Neural cell (in vitro differentiated cells): Measurements from ENCODE around the gene DERL3.

ENCODE experiments used
- EP300 ChIP-seq: fragments of 450-650 bp; conservative IDR thresholded peaks from 2 replicates; pipeline ENCODE4 v1.6.1; 2014; ENCODE audit warnings: antibody characterized with exemption, mild to moderate bottlenecking, moderate library complexity; ENCODE audit not compliant: poor library complexity, severe bottlenecking
- EZH2 ChIP-seq: fragments of 200-600, 300-800 bp; shearing (Covaris generic), sonication (generic); IDR thresholded peaks from 2 replicates; pipeline ENCODE4 v1.6.1; 2014; ENCODE audit warnings: antibody characterized with exemption, low read length, borderline replicate concordance, mild to moderate bottlenecking; ENCODE audit not compliant: insufficient read depth, poor library complexity, severe bottlenecking
- MXI1 ChIP-seq: fragments of 450-650 bp; conservative IDR thresholded peaks from 2 replicates; pipeline ENCODE4 v1.6.1; 2014; ENCODE audit warnings: antibody characterized with exemption, mild to moderate bottlenecking; ENCODE audit not compliant: poor library complexity, severe bottlenecking
- POLR2AphosphoS5 ChIP-seq: IDR thresholded peaks from 2 replicates; pipeline ENCODE4 v1.6.1; 2012
- SMC3 ChIP-seq: fragments of 450-650 bp; conservative IDR thresholded peaks from 2 replicates; pipeline ENCODE4 v1.6.1; 2014; ENCODE audit warnings: antibody characterized with exemption, mild to moderate bottlenecking, moderate library complexity; ENCODE audit not compliant: poor library complexity
- TF ChIP-seq, protein P1 (sequence below): fragments of 450-650 bp; IDR thresholded peaks from 2 replicates; pipeline ENCODE4 v1.5.1; 2014; ENCODE audit warnings: antibody characterized with exemption, mild to moderate bottlenecking, moderate library complexity; ENCODE audit not compliant: poor library complexity, severe bottlenecking
- TF ChIP-seq, protein P2 (sequence below): IDR thresholded peaks from 2 replicates; pipeline ENCODE4 v1.6.1; 2012; ENCODE audit warnings: borderline replicate concordance

DNA sequence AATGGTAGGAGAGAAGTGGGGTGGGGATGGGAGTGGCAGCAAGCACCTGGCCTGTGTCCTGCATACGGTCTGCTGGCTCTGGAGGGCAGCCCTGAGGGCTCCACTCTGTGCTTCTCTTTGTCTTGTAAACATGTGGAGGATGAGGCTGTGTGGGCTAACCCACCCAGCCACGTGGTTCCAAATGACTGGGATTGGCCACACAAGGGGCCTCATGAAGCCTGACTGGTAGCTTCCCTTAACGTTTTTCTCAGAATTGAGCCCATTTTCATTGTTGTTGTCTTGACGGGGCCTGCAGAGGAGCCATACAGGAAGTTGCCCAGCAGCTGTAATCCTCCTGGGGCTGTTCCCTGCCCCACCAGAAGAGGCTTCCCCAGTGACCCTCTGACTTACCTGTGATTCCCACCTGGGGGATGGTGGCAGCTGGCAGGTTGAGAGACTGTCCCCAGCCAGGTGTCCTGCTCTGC lies 18.0 kb downstream of the DERL3 start:
- TF ChIP-seq, protein P1, sequence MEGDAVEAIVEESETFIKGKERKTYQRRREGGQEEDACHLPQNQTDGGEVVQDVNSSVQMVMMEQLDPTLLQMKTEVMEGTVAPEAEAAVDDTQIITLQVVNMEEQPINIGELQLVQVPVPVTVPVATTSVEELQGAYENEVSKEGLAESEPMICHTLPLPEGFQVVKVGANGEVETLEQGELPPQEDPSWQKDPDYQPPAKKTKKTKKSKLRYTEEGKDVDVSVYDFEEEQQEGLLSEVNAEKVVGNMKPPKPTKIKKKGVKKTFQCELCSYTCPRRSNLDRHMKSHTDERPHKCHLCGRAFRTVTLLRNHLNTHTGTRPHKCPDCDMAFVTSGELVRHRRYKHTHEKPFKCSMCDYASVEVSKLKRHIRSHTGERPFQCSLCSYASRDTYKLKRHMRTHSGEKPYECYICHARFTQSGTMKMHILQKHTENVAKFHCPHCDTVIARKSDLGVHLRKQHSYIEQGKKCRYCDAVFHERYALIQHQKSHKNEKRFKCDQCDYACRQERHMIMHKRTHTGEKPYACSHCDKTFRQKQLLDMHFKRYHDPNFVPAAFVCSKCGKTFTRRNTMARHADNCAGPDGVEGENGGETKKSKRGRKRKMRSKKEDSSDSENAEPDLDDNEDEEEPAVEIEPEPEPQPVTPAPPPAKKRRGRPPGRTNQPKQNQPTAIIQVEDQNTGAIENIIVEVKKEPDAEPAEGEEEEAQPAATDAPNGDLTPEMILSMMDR = no peak
- TF ChIP-seq SMC3 (no peak), POLR2AphosphoS5 (no peak), EP300 (no peak), EZH2 (no peak), MXI1 (no peak)
- TF ChIP-seq, protein P2, sequence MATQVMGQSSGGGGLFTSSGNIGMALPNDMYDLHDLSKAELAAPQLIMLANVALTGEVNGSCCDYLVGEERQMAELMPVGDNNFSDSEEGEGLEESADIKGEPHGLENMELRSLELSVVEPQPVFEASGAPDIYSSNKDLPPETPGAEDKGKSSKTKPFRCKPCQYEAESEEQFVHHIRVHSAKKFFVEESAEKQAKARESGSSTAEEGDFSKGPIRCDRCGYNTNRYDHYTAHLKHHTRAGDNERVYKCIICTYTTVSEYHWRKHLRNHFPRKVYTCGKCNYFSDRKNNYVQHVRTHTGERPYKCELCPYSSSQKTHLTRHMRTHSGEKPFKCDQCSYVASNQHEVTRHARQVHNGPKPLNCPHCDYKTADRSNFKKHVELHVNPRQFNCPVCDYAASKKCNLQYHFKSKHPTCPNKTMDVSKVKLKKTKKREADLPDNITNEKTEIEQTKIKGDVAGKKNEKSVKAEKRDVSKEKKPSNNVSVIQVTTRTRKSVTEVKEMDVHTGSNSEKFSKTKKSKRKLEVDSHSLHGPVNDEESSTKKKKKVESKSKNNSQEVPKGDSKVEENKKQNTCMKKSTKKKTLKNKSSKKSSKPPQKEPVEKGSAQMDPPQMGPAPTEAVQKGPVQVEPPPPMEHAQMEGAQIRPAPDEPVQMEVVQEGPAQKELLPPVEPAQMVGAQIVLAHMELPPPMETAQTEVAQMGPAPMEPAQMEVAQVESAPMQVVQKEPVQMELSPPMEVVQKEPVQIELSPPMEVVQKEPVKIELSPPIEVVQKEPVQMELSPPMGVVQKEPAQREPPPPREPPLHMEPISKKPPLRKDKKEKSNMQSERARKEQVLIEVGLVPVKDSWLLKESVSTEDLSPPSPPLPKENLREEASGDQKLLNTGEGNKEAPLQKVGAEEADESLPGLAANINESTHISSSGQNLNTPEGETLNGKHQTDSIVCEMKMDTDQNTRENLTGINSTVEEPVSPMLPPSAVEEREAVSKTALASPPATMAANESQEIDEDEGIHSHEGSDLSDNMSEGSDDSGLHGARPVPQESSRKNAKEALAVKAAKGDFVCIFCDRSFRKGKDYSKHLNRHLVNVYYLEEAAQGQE = no peak
